B cell (primary cell): ENCODE results near the gene SPTB.

Experiments
- CTCF ChIP-seq: fragments of 200-600 bp; IDR thresholded peaks from one replicate; pipeline ENCODE4 v1.8.0; 2022; ENCODE audit warnings: antibody characterized with exemption, mild to moderate bottlenecking
- EZH2 ChIP-seq: IDR thresholded peaks from 2 replicates; pipeline ENCODE4 v1.6.1; 2012; ENCODE audit warnings: borderline replicate concordance, low read depth, mild to moderate bottlenecking, moderate library complexity, low read length; ENCODE audit not compliant: insufficient read depth, poor library complexity, severe bottlenecking

DNA sequence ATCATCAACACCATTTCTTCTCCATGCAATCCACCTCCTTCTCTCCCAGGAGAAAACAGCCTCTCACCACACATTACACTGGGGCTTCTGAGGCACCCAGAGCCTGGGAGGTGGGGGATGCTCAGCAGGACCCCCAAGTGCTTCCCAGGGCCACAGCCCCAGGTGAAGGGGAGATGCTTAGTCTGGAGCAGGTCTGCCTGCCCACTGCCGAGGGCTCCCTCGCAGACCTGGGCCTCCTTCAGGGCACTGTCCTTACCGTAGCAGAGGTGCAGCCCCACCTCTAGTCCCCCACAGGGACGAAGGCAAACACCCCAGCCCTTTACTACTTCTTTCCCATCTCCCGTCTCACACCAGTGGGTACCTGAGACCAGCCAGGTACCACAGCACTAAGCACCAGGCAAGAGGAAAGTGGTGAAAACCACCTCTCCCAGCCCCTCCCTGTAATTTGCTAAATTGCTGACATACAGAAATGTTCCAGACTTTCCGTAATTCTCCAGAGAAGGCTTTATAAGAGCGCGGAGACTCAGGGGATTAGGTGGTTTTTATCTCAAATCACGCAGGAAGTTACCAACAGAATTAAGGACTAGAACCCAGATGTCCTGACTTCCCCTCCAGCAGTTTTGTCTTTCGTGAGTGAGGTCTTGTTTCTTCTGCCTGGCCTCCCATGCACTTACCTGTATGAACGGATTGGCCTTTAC, 116.5 kb downstream of the SPTB start:
- TF ChIP-seq CTCF (no peak), EZH2 (no peak)
